ENCODE measurements around the gene DNAAF5. TPM values are rescaled to one million over a fixed set of nuclear protein-coding genes. Genes with fewer than 3 reads are reported as not detected.

Gene DNAAF5
- total RNA-seq, 2 experiments from 2014 or later: 25.5 to 27.0 TPM

DNA sequence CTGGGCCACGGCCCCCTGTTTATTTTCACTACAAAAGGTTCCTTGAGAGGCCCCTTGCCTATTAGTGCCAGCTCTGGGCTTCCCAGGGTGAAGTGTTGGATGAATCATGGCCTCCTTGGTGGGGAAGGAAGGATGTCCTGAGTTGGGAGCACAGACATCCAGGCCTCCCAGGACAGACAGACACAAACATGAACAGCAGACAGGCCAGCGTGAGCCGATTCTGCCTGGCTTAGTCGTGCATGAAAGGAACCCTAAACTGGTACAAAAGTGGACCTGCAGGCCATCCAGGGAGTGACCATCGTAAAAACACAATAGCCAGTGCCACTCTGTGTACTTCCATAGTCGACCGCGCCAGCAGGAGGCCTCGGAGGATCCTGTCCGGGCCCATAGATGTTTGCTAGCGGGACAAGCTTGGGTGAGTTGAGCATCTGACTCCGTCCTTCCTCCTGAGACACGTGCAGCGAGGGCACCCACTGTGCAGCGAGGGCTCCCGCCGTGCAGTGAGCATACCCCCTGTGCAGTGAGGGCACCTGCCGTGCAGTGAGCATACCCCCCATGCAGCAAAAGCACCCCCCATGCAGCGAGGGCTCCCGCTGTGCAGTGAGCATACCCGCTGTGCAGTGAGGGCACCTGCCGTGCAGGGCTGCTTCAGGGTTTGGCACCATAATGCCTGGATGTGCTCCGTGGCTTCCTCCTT is 51.9 kb downstream of the DNAAF5 start:
- H3K27me3 Mint-ChIP-seq (ENCODE audit: low read depth): no peaks in the 10 kb centered on the region
- no peak overlapping the region for H3K27ac Mint-ChIP-seq
- H3K36me3 Mint-ChIP-seq (ENCODE audit: low read depth): peaks cover 23% of the 10 kb centered on the region
- CTCF ChIA-PET: no interaction called here
- H3K9me3 Mint-ChIP-seq (ENCODE audit: insufficient read depth): no peaks in the 10 kb centered on the region
- no peaks in the 10 kb centered on the region for H3K4me1 Mint-ChIP-seq (ENCODE audit: low read depth)
- POLR2A ChIA-PET: no interaction called here
- ATAC-seq (no peak), DNase-seq (no peak)
- H3K4me3 Mint-ChIP-seq: no peak overlapping the region

DNA sequence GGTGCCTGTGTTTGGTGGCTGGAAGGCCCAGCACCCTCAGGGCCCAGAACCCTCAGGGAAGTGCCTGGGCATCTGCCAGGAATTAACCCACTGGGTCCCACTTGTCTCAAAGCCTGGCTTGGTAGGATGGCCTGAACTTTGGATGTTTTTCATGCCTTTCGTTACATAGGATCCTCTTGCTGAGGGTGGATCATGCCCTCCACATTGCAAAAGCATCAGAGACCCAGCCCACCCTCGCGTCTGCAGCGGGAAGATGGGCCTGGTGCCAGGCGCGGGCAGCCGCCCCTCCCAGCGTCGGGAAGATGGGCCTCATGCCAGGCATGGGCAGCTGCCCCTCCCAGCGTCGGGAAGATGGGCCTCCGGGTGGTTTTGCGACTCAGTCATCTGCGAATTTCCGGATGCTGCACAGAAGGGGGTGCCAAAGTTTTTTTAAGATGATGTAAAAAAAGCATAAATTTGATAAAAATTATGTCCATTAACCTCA is 52.5 kb downstream of the DNAAF5 start:
- Mint-ChIP-seq H3K4me1 (ENCODE audit: low read depth) (no peaks in the 10 kb centered on the region), H3K27me3 (ENCODE audit: low read depth) (no peaks in the 10 kb centered on the region), H3K27ac (no peak overlapping the region), H3K4me3 (no peak overlapping the region), H3K9me3 (ENCODE audit: insufficient read depth) (no peaks in the 10 kb centered on the region), H3K36me3 (ENCODE audit: low read depth) (peaks cover 26% of the 10 kb centered on the region)
- ATAC-seq (no peak), DNase-seq (no peak)
- CTCF ChIA-PET: no interaction called here
- POLR2A ChIA-PET: no interaction called here

DNA sequence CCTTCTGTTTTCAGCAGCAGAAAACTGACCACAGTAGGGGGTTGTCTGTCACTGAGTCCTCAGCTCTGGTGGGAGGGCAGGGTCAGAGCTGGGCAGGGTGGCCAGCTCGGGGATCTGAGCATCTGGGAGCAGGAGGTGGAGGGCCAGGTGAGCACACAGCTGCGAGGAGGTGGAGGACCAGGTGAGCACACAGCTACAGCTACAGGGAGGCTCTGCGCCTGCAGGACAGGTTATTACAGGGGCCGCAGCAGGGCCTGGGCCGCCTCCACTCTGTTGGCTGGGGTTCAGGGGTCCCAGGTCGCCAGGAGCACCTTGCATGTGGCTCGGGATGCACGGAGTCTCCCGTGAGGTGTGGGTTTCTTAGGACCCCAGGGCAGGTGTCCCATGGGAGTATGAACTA is 53.0 kb downstream of the DNAAF5 start:
- DNase-seq (no peak), ATAC-seq (no peak)
- peaks cover 28% of the 10 kb centered on the region for H3K36me3 Mint-ChIP-seq (ENCODE audit: low read depth)
- H3K27ac Mint-ChIP-seq: no peak overlapping the region
- no peaks in the 10 kb centered on the region for H3K4me1 Mint-ChIP-seq (ENCODE audit: low read depth)
- no peaks in the 10 kb centered on the region for H3K27me3 Mint-ChIP-seq (ENCODE audit: low read depth)
- no peaks in the 10 kb centered on the region for H3K9me3 Mint-ChIP-seq (ENCODE audit: insufficient read depth)
- POLR2A ChIA-PET: no interaction called here
- CTCF ChIA-PET: no interaction called here
- no peak overlapping the region for H3K4me3 Mint-ChIP-seq

DNA sequence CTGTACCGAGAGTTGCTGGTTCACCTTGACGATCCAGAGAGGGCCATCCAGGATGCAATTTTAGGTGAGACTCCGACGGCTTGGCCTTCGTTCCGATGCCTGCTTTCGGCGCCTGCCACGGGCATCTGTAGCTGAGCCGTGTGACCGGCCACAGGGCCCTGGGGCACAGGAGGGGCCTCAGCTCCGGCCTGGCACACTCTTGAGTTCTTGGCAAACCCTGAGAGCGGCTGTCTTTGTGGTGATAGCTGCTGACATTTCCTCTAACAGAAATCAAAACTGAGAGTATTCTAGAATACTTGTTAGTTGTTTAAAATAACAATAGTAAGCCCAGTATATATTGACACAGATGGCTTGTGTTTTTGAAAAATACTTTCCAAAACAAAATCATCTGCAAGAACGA is 53.6 kb downstream of the DNAAF5 start:
- peaks cover 31% of the 10 kb centered on the region for H3K36me3 Mint-ChIP-seq (ENCODE audit: low read depth)
- ATAC-seq (no peak), DNase-seq (no peak)
- ChIA-PET POLR2A (no interaction called here), CTCF (no interaction called here)
- no peak overlapping the region for H3K27ac Mint-ChIP-seq
- H3K4me3 Mint-ChIP-seq: no peak overlapping the region
- H3K4me1 Mint-ChIP-seq (ENCODE audit: low read depth): peaks cover 2% of the 10 kb centered on the region
- H3K9me3 Mint-ChIP-seq (ENCODE audit: insufficient read depth): no peaks in the 10 kb centered on the region
- no peaks in the 10 kb centered on the region for H3K27me3 Mint-ChIP-seq (ENCODE audit: low read depth)

DNA sequence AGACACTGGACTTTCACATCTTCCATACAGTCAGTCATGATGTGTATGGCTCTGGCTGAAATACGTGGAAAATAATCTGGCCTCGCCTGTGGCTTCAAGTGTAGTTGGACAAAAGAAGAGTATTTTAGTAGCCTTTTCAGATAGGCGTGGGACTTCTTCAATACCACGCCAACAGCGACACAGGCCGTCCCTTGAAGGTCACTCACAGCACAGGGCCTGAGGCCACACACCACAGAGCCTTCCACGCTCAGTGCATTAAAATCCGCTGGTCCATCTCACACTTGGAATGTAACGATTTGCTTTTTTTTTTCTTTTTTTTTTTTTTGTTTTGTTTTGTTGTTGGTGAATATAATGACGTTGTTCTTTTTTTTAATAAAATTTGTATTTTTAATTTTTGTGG is 54.0 kb downstream of the DNAAF5 start:
- H3K4me1 Mint-ChIP-seq (ENCODE audit: low read depth): peaks cover 2% of the 10 kb centered on the region
- no peak for DNase-seq
- ATAC-seq: no peak
- peaks cover 31% of the 10 kb centered on the region for H3K36me3 Mint-ChIP-seq (ENCODE audit: low read depth)
- H3K27ac Mint-ChIP-seq: no peak overlapping the region
- H3K9me3 Mint-ChIP-seq (ENCODE audit: insufficient read depth): no peaks in the 10 kb centered on the region
- ChIA-PET CTCF (no interaction called here), POLR2A (no interaction called here)
- no peaks in the 10 kb centered on the region for H3K27me3 Mint-ChIP-seq (ENCODE audit: low read depth)
- no peak overlapping the region for H3K4me3 Mint-ChIP-seq

DNA sequence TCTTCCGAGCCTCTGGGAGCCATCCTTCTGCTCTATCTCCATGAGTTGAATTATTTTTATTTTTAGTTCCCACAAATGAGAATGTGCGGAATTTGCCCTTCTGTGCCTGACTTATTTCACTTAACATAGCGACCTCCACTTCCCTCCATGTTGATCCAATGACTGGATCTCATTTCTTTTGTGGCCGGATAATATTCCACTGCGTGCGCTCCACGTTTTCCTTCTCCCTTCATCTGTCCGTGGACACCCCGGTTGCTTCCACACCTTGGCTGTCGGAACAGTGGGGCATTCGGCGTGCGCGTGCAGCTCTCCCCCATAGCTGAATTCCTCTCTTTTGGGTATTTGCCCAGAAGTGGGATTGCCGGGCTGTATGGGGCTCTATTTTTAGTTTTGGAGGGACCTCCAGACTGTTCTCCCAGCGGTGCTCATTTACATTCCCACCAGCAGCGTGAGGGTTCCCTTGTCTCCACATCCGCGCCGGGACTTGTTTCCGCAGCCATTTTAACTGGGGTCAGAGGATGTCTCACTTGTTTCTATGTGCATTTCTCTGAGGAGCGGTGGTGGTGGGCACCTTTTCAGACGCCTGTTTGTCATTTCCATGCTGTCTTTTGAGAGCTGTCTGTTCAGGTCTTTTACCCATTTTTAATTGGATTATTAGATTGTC is 54.8 kb downstream of the DNAAF5 start:
- H3K36me3 Mint-ChIP-seq (ENCODE audit: low read depth): peaks cover 31% of the 10 kb centered on the region
- ChIA-PET CTCF (no interaction called here), POLR2A (no interaction called here)
- H3K27me3 Mint-ChIP-seq (ENCODE audit: low read depth): no peaks in the 10 kb centered on the region
- H3K27ac Mint-ChIP-seq: no peak overlapping the region
- DNase-seq: no peak
- H3K9me3 Mint-ChIP-seq (ENCODE audit: insufficient read depth): no peaks in the 10 kb centered on the region
- no peak overlapping the region for H3K4me3 Mint-ChIP-seq
- no peak for ATAC-seq
- H3K4me1 Mint-ChIP-seq (ENCODE audit: low read depth): peaks cover 5% of the 10 kb centered on the region

DNA sequence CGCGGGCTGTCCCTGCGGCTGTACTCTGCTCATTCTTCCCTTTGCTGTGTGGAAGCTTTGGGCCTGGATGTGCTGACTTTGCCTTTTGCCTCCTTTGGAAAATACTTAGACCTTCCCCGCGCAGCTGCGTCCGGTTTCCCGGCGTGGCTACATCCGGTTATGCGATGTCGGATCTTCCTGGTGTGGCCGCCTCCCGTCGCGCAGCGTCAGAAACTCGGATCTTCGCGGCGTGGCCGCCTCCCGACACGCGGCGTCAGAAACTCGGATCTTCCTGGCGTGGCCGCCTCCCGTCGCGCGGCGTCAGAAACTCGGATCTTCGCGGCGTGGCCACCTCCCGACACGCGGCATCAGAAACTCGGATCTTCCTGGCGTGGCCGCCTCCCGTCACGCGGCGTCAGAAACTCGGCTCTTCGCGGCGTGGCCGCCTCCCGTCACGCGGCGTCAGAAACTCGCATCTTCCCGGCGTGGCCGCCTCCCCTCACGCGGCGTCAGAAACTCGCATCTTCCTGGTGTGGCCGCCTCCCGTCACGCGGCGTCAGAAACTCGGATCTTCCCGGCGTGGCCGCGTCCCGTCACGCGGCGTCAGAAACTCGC is 55.5 kb downstream of the DNAAF5 start:
- no peak overlapping the region for H3K4me3 Mint-ChIP-seq
- ATAC-seq: no peak
- H3K9me3 Mint-ChIP-seq (ENCODE audit: insufficient read depth): no peaks in the 10 kb centered on the region
- peaks cover 5% of the 10 kb centered on the region for H3K4me1 Mint-ChIP-seq (ENCODE audit: low read depth)
- POLR2A ChIA-PET: no interaction called here
- H3K27ac Mint-ChIP-seq: no peak overlapping the region
- H3K27me3 Mint-ChIP-seq (ENCODE audit: low read depth): no peaks in the 10 kb centered on the region
- peaks cover 31% of the 10 kb centered on the region for H3K36me3 Mint-ChIP-seq (ENCODE audit: low read depth)
- CTCF ChIA-PET: no interaction called here
- no peak for DNase-seq

DNA sequence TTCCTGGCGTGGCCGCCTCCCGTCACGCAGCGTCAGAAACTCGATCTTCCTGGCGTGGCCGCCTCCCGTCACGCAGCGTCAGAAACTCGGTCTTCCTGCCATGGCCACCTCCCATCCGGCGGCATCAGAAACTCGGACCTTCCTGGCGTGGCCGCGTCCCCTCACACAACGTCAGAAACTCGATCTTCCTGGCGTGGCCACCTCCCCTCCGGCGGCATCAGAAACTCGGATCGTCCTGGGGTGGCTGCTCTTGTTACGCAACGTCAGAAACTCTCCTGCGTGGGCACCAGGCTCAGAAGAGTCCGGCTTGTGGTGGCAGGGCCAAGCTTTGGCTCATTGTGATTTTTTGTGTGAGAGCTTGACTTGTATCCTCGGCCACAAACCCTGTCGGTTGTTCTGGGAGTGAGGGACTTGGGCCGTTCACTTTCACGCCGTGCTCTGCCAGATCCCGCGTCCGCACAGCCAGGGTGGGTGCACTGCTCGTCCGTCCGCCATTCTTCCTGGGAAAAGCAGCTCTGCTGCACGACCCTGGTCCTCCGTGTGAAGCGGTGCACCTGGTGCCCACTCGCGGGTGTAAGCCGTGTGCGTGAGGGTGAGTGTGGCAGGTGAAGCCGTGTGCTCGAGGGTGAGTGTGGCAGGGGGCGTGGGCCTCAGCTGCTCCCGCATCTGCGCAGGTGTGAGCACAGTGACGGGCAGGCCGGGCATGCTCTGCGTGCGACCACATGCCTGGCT is 56.4 kb downstream of the DNAAF5 start:
- no peak for ATAC-seq
- Mint-ChIP-seq H3K27ac (no peak overlapping the region), H3K4me3 (no peak overlapping the region), H3K27me3 (ENCODE audit: low read depth) (no peaks in the 10 kb centered on the region), H3K36me3 (ENCODE audit: low read depth) (peaks cover 29% of the 10 kb centered on the region), H3K9me3 (ENCODE audit: insufficient read depth) (no peaks in the 10 kb centered on the region), H3K4me1 (ENCODE audit: low read depth) (peaks cover 5% of the 10 kb centered on the region)
- no peak for DNase-seq
- ChIA-PET CTCF (interaction anchor here (1.7 kb wide), 1 partner anchor 91 kb away, joined by 7 read pairs; no protein-coding TSS in a partner anchor), POLR2A (no interaction called here)

DNA sequence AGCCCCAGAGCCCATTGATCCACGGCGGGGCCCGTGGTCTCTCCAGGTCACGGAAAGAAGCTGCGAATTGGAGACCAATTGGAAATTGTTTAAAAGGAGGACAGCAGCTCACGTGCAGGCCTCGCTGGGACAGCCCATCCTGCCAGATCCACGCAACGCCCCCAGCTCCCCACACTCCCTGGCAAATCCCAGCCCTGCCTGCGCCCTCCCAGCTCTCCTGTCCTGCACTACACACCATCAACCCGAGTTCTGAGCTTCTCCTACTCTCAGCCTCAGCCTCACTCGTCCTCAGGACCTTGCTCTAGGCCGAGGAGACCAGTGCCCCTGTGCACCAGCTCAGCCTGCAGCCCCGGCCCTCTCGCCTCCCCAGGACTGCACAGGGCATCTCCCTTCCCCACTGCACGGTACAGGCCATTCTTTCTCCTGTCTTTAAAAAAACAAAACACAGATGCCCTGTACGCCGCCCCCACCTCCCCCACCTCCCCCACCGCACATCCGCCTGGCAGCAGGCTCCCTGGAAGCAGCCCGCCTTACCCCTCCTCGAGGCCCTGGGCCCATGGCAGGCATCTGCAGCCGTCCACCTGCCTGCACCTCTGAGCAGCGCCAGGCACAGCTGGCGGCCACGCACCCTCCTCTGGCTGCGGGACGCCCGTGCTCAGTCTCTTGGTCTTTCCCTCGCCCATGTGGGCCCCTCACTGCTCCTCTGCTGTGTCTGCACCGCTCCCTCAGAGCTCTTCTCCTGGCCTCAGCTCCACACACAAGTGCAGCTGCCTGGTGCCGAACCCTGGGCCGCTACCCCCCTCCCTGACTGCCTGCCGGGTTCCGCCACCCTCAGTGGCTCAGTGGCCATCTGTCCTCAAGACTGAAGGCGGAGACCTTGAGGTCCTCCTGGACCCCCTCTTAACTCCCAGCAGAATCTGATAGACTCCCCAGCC is 57.3 kb downstream of the DNAAF5 start:
- no peak overlapping the region for H3K27ac Mint-ChIP-seq
- H3K9me3 Mint-ChIP-seq (ENCODE audit: insufficient read depth): no peaks in the 10 kb centered on the region
- H3K27me3 Mint-ChIP-seq (ENCODE audit: low read depth): no peaks in the 10 kb centered on the region
- H3K4me1 Mint-ChIP-seq (ENCODE audit: low read depth): peaks cover 5% of the 10 kb centered on the region
- DNase-seq (no peak), ATAC-seq (no peak)
- ChIA-PET CTCF (interaction anchor here (1.7 kb wide), 1 partner anchor 90 kb away, joined by 7 read pairs; no protein-coding TSS in a partner anchor), POLR2A (no interaction called here)
- no peak overlapping the region for H3K4me3 Mint-ChIP-seq
- H3K36me3 Mint-ChIP-seq (ENCODE audit: low read depth): peaks cover 32% of the 10 kb centered on the region

DNA sequence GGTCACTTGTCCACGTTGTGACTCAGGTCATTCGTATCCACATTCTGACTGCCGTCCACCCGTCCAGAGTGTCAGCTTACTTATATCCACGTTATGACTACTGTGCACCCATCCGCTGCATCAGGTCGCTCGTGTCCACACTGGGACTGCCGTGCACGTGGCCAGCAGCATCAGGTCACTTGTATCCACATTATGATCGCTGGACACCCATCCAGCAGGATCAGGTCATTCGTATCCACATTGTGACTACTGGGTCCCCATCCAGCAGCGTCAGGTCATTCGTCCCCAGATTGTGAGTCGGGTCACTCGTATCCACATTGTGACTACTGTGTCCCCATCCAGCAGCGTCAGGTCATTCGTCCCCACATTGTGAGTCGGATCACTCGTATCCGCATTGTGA is 58.5 kb downstream of the DNAAF5 start:
- ChIA-PET POLR2A (no interaction called here), CTCF (interaction anchor here (0.9 kb wide), 1 partner anchor 88 kb away, joined by 3 read pairs; no protein-coding TSS in a partner anchor)
- no peak overlapping the region for H3K4me3 Mint-ChIP-seq
- H3K4me1 Mint-ChIP-seq (ENCODE audit: low read depth): peaks cover 5% of the 10 kb centered on the region
- no peak for ATAC-seq
- DNase-seq: no peak
- H3K36me3 Mint-ChIP-seq (ENCODE audit: low read depth): peaks cover 41% of the 10 kb centered on the region
- H3K27ac Mint-ChIP-seq: no peak overlapping the region
- peaks cover 6% of the 10 kb centered on the region for H3K9me3 Mint-ChIP-seq (ENCODE audit: insufficient read depth)
- H3K27me3 Mint-ChIP-seq (ENCODE audit: low read depth): no peaks in the 10 kb centered on the region

DNA sequence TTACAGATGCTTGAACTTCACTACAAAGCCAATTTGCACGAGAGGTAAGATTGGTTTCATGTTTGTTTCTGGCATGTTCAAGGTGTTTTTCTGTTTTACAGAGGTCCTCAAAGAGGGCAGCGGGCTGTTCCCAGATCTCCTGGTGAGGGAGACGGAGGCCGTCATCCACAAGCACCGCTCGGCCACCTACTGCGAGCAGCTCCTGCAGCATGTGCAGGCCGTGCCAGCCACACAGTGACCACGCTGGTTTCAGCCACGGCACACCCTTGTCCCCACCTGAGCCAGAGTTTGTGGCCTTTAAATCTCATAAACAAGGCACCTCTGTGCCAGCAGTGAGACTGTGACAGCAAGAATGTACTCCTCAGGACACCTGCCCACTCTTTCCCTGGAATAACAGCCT is 58.9 kb downstream of the DNAAF5 start:
- no peak overlapping the region for H3K27ac Mint-ChIP-seq
- H3K9me3 Mint-ChIP-seq (ENCODE audit: insufficient read depth): peaks cover 6% of the 10 kb centered on the region
- DNase-seq: no peak
- CTCF ChIA-PET: interaction anchor here (0.9 kb wide), 1 partner anchor 87 kb away, joined by 3 read pairs; no protein-coding TSS in a partner anchor
- POLR2A ChIA-PET: no interaction called here
- peaks cover 41% of the 10 kb centered on the region for H3K36me3 Mint-ChIP-seq (ENCODE audit: low read depth)
- ATAC-seq: no peak
- peaks cover 5% of the 10 kb centered on the region for H3K4me1 Mint-ChIP-seq (ENCODE audit: low read depth)
- H3K4me3 Mint-ChIP-seq: no peak overlapping the region
- H3K27me3 Mint-ChIP-seq (ENCODE audit: low read depth): no peaks in the 10 kb centered on the region
